Keratinocyte (primary cell): ENCODE measurements around the gene ABHD4. TPM values are rescaled to one million over a fixed set of nuclear protein-coding genes. Genes with fewer than 3 reads are reported as not detected.

Experiments
- DNase-seq: peaks from one replicate; pipeline ENCODE4 v3.0.0-alpha.2; 2011; ENCODE audit warnings: low read depth, missing footprints, low spot score
- FAIRE-seq: peaks from 2 replicates; lab custom pipeline; 2011; peaks lifted over from hg19 to GRCh38; lab: Jason Lieb, UNC
- H2AFZ ChIP-seq: 2 replicates; pipeline ENCODE4 v1.6.0; 2012; ENCODE audit warnings: low read length, control low read depth, inconsistent platforms; ENCODE audit not compliant: control insufficient read depth
- H3K27ac ChIP-seq: 2 replicates; pipeline ENCODE4 v1.5.1; 2011; ENCODE audit warnings: low read length; ENCODE audit not compliant: control insufficient read depth, insufficient read depth
- H3K27me3 ChIP-seq: 3 replicates; pipeline ENCODE4 v1.6.0; 2011; ENCODE audit warnings: low read length; ENCODE audit not compliant: control insufficient read depth, insufficient read depth; ENCODE audit errors: extremely low read depth
- H3K36me3 ChIP-seq, 2 experiments: 2 replicates in 1 of 2; 3 replicates in 1 of 2; pipeline ENCODE4 v1.5.1; 2011; ENCODE audit warnings: low read length in 2 of 2, mild to moderate bottlenecking in 1 of 2; ENCODE audit not compliant: control insufficient read depth in 2 of 2, insufficient read depth in 2 of 2; ENCODE audit errors: extremely low read depth in 1 of 2
- H3K4me1 ChIP-seq: 3 replicates; pipeline ENCODE4 v1.5.1; 2011; ENCODE audit warnings: low read length; ENCODE audit not compliant: control insufficient read depth, insufficient read depth; ENCODE audit errors: extremely low read depth
- H3K4me2 ChIP-seq: 3 replicates; pipeline ENCODE4 v1.6.0; 2011; ENCODE audit warnings: low read depth, low read length; ENCODE audit not compliant: control insufficient read depth, insufficient read depth; ENCODE audit errors: extremely low read depth
- H3K4me3 ChIP-seq, 3 experiments: fragments of 200-600 bp in 1 of 3; sonication (generic) in 1 of 3; 2 replicates in 2 of 3; 3 replicates in 1 of 3; pipeline ENCODE4 v1.5.1; 2011 to 2016; ENCODE audit warnings: low read length in 3 of 3, mild to moderate bottlenecking in 3 of 3, control low read depth in 2 of 3, inconsistent platforms in 1 of 3, low read depth in 1 of 3, mixed read lengths in 1 of 3, mixed run types in 1 of 3, moderate library complexity in 1 of 3; ENCODE audit not compliant: control insufficient read depth in 2 of 3, insufficient read depth in 2 of 3; ENCODE audit errors: extremely low read depth in 1 of 3
- H3K79me2 ChIP-seq: 2 replicates; pipeline ENCODE4 v1.6.0; 2012; ENCODE audit warnings: low read length; ENCODE audit not compliant: control insufficient read depth, insufficient read depth
- H3K9ac ChIP-seq: 3 replicates; pipeline ENCODE4 v1.6.0; 2011; ENCODE audit warnings: low read length; ENCODE audit not compliant: control insufficient read depth, insufficient read depth; ENCODE audit errors: extremely low read depth
- H3K9me1 ChIP-seq: 3 replicates; pipeline ENCODE4 v1.6.0; 2011; ENCODE audit warnings: low read length; ENCODE audit not compliant: control insufficient read depth, insufficient read depth; ENCODE audit errors: extremely low read depth
- H3K9me3 ChIP-seq: 2 replicates; pipeline ENCODE4 v1.5.1; 2012; ENCODE audit warnings: low read depth, low read length; ENCODE audit not compliant: control insufficient read depth
- H4K20me1 ChIP-seq: 3 replicates; pipeline ENCODE4 v1.6.0; 2011; ENCODE audit warnings: low read length; ENCODE audit not compliant: control insufficient read depth, insufficient read depth; ENCODE audit errors: extremely low read depth
- CTCF ChIP-seq, 3 experiments: IDR thresholded peaks in 1 of 3; conservative IDR thresholded peaks in 1 of 3; optimal IDR thresholded peaks in 1 of 3; 2 replicates in 2 of 3; 3 replicates in 1 of 3; pipeline versions ENCODE3 to v1.5.1; 2011; ENCODE audit warnings: low read length in 3 of 3, mild to moderate bottlenecking in 3 of 3, moderate library complexity in 2 of 3, control low read depth in 1 of 3, inconsistent platforms in 1 of 3; ENCODE audit not compliant: insufficient read depth in 2 of 3; ENCODE audit errors: extremely low read depth in 1 of 3
- EZH2 ChIP-seq: IDR thresholded peaks from one replicate; pipeline ENCODE4 v1.6.1; 2012; ENCODE audit warnings: inconsistent platforms, mild to moderate bottlenecking, low read length, moderate library complexity
- dilution Hi-C: fragments of 300-500 bp; cut with MboI; formaldehyde crosslinking; loops from one replicate; pipeline ENCODE4 v1.7.0; 2020; ENCODE audit warnings: low sequenced_read_pairs; ENCODE audit not compliant: extremely low pct_ligation_motif_present
- polyA plus RNA-seq, 5 experiments: library from polyadenylated mRNA; depleted of rRNA in 3 of 5; stranded (reverse) in 3 of 5; stranded (forward) in 1 of 5; unstranded in 1 of 5; fragments of >200 nt; gene quantifications; 1 replicate in 1 of 5; 2 replicates in 3 of 5; 3 replicates in 1 of 5; pipeline versions ENCODE4 v1.2.1 to v1.2.3, GENCODE V29; 2011 to 2012; ENCODE audit warnings: missing spikeins in 2 of 5, low read depth in 1 of 5, low replicate concordance in 1 of 5

Gene ABHD4
- polyA plus RNA-seq, 1 donor (not counting 4 experiments of a cell fraction or from before 2014, with no cell fraction given) = 17.7 TPM

- FAIRE-seq = no peak
- TF ChIP-seq EZH2 (no peak), CTCF (optimal IDR thresholded peaks at IDR 0.05 in 1 of 3, IDR thresholded peaks at IDR 0.05 in 1 of 3, conservative IDR thresholded peaks at IDR 0.05 in 1 of 3; ENCODE audit: extremely low read depth in 1 of 3, insufficient read depth in 2 of 3, low read length in 3 of 3) (no peak)
- peaks cover 4% of the 10 kb centered on the region for H3K4me1 ChIP-seq
- dilution Hi-C loops = no loop called here
- H3K79me2 ChIP-seq = peaks cover 27% of the 10 kb centered on the region
- no peak for DNase-seq
- peaks cover 13 to 33% of the 10 kb centered on the region in 2 experiments for H3K36me3 ChIP-seq
- no peak overlapping the region for H3K4me2 ChIP-seq
- H3K9me1 ChIP-seq = no peaks in the 10 kb centered on the region
- H3K9me3 ChIP-seq = no peaks in the 10 kb centered on the region
- no peak overlapping the region for H3K27ac ChIP-seq
- H3K4me3 ChIP-seq = no peak overlapping the region
- H4K20me1 ChIP-seq = no peaks in the 10 kb centered on the region
- H3K27me3 ChIP-seq = no peaks in the 10 kb centered on the region
- H3K9ac ChIP-seq = no peak overlapping the region
- no peak overlapping the region for H2AFZ ChIP-seq
Observed at GRCh38 chr14:22566845-22567244, 31.3 kb upstream of the ABHD4 start.

- Histone ChIP-seq H3K27ac (no peak overlapping the region), H3K4me3 (no peak overlapping the region), H3K36me3 (peaks cover 12 to 33% of the 10 kb centered on the region in 2 experiments), H3K4me1 (peaks cover 5% of the 10 kb centered on the region), H3K9me3 (no peaks in the 10 kb centered on the region), H4K20me1 (no peaks in the 10 kb centered on the region), H2AFZ (no peak overlapping the region), H3K9me1 (no peaks in the 10 kb centered on the region), H3K4me2 (no peak overlapping the region), H3K27me3 (no peaks in the 10 kb centered on the region), H3K9ac (no peak overlapping the region), H3K79me2 (peaks cover 27% of the 10 kb centered on the region)
- FAIRE-seq (no peak), DNase-seq (no peak)
- dilution Hi-C loops = no loop called here
- TF ChIP-seq EZH2 = no peak
- TF ChIP-seq CTCF (optimal IDR thresholded peaks at IDR 0.05 in 1 of 3, IDR thresholded peaks at IDR 0.05 in 1 of 3, conservative IDR thresholded peaks at IDR 0.05 in 1 of 3; ENCODE audit: extremely low read depth in 1 of 3, insufficient read depth in 2 of 3, low read length in 3 of 3) = no peak
Observed at GRCh38 chr14:22567437-22567836, 30.7 kb upstream of the ABHD4 start.
